Fibroblast of pulmonary artery (primary cell): Measurements from ENCODE around the gene OSBPL7.
A peak's percentile ranks its signal among the peaks of the same experiment; 100 is the strongest.

ENCODE experiments used
- DNase-seq: peaks from one replicate; pipeline ENCODE4 v3.0.0-alpha.2; 2010; ENCODE audit warnings: low read depth
- H3K4me3 ChIP-seq: replicated peaks from 2 replicates; pipeline ENCODE4 v1.5.1; 2011; ENCODE audit warnings: low read depth, mild to moderate bottlenecking, control low read depth, low read length, moderate library complexity
- CTCF ChIP-seq: IDR thresholded peaks from 2 replicates; pipeline ENCODE4 v1.5.1; 2011; ENCODE audit warnings: mild to moderate bottlenecking, control low read depth, low read length, inconsistent platforms; ENCODE audit errors: missing control alignments

OSBPL7 gene

GRCh38 chr17:47806913-47807255, 14.7 kb downstream of the OSBPL7 start:
- H3K4me3 ChIP-seq: no peak overlapping the region
- DNase-seq: no peak
- no peak for TF ChIP-seq CTCF

GRCh38 chr17:47806026-47806912, 15.3 kb downstream of the OSBPL7 start:
- no peak for DNase-seq
- H3K4me3 ChIP-seq: no peak overlapping the region
- no peak for TF ChIP-seq CTCF

- no peak for TF ChIP-seq CTCF
- no peak overlapping the region for H3K4me3 ChIP-seq
- DNase-seq: no peak
Measured at GRCh38 chr17:47804461-47804860, 17.1 kb downstream of the OSBPL7 start.

- no peak overlapping the region for H3K4me3 ChIP-seq
- TF ChIP-seq CTCF: no peak
Measured at GRCh38 chr17:47803751-47804150, 17.8 kb downstream of the OSBPL7 start.

GRCh38 chr17:47803201-47803600, 18.4 kb downstream of the OSBPL7 start:
- no peak overlapping the region for H3K4me3 ChIP-seq
- no peak for TF ChIP-seq CTCF
- DNase-seq: no peak

More at GRCh38 chr17:47803751-47804150, 17.8 kb downstream of the OSBPL7 start:
- DNase-seq: no peak

GRCh38 chr17:47802341-47803022, 19.1 kb downstream of the OSBPL7 start:
- peak; percentile 66 for TF ChIP-seq CTCF
- no peak overlapping the region for H3K4me3 ChIP-seq
- peak; percentile 54 for DNase-seq
